ENCODE data around the gene SRRM4.

- TF ChIP-seq POLR2A (IDR thresholded peaks at IDR 0.05) (no peak), CTCF (IDR thresholded peaks at IDR 0.05) (no peak), EP300 (IDR thresholded peaks at IDR 0.05) (no peak)
Measured at GRCh38 chr12:119051474-119051873, 70.1 kb downstream of the SRRM4 start.

Measured in tibial nerve (tissue), 4 donors.